ENCODE measurements around the gene CHD9. TPM values are rescaled to one million over a fixed set of nuclear protein-coding genes. Genes with fewer than 3 reads are reported as not detected.
A peak's percentile ranks its signal among the peaks of the same experiment; 100 is the strongest.

The CHD9 gene
- polyA plus RNA-seq, 3 donors: 15.8 to 26.1 (median 22.5) TPM

- no peaks in the 10 kb centered on the region for H3K27me3 Mint-ChIP-seq (ENCODE audit: low read depth in 3 of 3)
- Histone ChIP-seq H3K79me2 (ENCODE audit: insufficient read depth, low read length) (peaks cover 5% of the 10 kb centered on the region), H3K4me3 (replicated peaks in 1 of 3; ENCODE audit: low read depth in 2 of 3, low read length in 3 of 3) (no peak overlapping the region), H3K4me1 (ENCODE audit: control insufficient read depth in 1 of 2, insufficient read depth in 2 of 2, low read length in 2 of 2) (peaks cover 20% of the 10 kb centered on the region in 2 donors), H3K36me3 (replicated peaks in 1 of 2; ENCODE audit: control insufficient read depth in 1 of 2, insufficient read depth in 2 of 2, low read length in 2 of 2) (peaks cover 0 to 7% of the 10 kb centered on the region in 2 donors), H3K27ac (ENCODE audit: low read depth in 1 of 2, low read length in 2 of 2) (no peak overlapping the region), H2AFZ (ENCODE audit: insufficient read depth, low read depth, low read length, poor library complexity, severe bottlenecking) (no peak overlapping the region), H4K20me1 (ENCODE audit: insufficient read depth, low read length) (no peaks in the 10 kb centered on the region), H3K9me3 (replicated peaks in 1 of 2; ENCODE audit: control insufficient read depth in 1 of 2, insufficient read depth in 1 of 2, low read length in 2 of 2) (no peaks in the 10 kb centered on the region), H3K4me2 (replicated peaks; ENCODE audit: extremely low read depth, low read length, poor library complexity, severe bottlenecking) (no peak overlapping the region), H3K9ac (ENCODE audit: insufficient read depth, low read length, poor library complexity, severe bottlenecking) (no peak overlapping the region), H3K27me3 (ENCODE audit: control insufficient read depth in 2 of 2, insufficient read depth in 2 of 2, low read length in 2 of 2) (no peaks in the 10 kb centered on the region)
- peaks cover 10 to 15% of the 10 kb centered on the region in 2 donors for H3K36me3 Mint-ChIP-seq
- peaks cover 0 to 2% (median 0%) of the 10 kb centered on the region in 7 donors for H3K9me3 Mint-ChIP-seq
- no peak for TF ChIP-seq CTCF (IDR thresholded peaks at IDR 0.05)
- no CpG with 5 or more reads among the region's 2 CpGs for WGBS (ENCODE audit: insufficient coverage)
- DNase-seq: no peak
- peak overlapping the region in 1 of 7 donors; percentile 18 for H3K27ac Mint-ChIP-seq
- peaks cover 50% of the 10 kb centered on the region for H3K4me1 Mint-ChIP-seq
- intact Hi-C loops (cut with micrococcal nuclease): loop anchor here in 1 of 2 donors (10.0 kb wide), 1 partner anchor 47 kb away; no protein-coding TSS in a partner anchor
- no peak overlapping the region for H3K4me3 Mint-ChIP-seq
Observed at GRCh38 chr16:53067675-53068074, 12.9 kb downstream of the CHD9 start.

GRCh38 chr16:53068423-53068833, 13.6 kb downstream of the CHD9 start:
- Histone ChIP-seq H3K4me1 (ENCODE audit: control insufficient read depth in 1 of 2, insufficient read depth in 2 of 2, low read length in 2 of 2) (peaks cover 20% of the 10 kb centered on the region in 2 donors), H3K27me3 (ENCODE audit: control insufficient read depth in 2 of 2, insufficient read depth in 2 of 2, low read length in 2 of 2) (no peaks in the 10 kb centered on the region), H3K4me3 (replicated peaks in 1 of 3; ENCODE audit: low read depth in 2 of 3, low read length in 3 of 3) (no peak overlapping the region), H3K4me2 (replicated peaks; ENCODE audit: extremely low read depth, low read length, poor library complexity, severe bottlenecking) (no peak overlapping the region), H3K9ac (ENCODE audit: insufficient read depth, low read length, poor library complexity, severe bottlenecking) (no peak overlapping the region), H3K27ac (ENCODE audit: low read depth in 1 of 2, low read length in 2 of 2) (no peak overlapping the region), H4K20me1 (ENCODE audit: insufficient read depth, low read length) (no peaks in the 10 kb centered on the region), H2AFZ (ENCODE audit: insufficient read depth, low read depth, low read length, poor library complexity, severe bottlenecking) (no peak overlapping the region), H3K36me3 (replicated peaks in 1 of 2; ENCODE audit: control insufficient read depth in 1 of 2, insufficient read depth in 2 of 2, low read length in 2 of 2) (peaks cover 0 to 7% of the 10 kb centered on the region in 2 donors), H3K79me2 (ENCODE audit: insufficient read depth, low read length) (peaks cover 8% of the 10 kb centered on the region), H3K9me3 (replicated peaks in 1 of 2; ENCODE audit: control insufficient read depth in 1 of 2, insufficient read depth in 1 of 2, low read length in 2 of 2) (no peaks in the 10 kb centered on the region)
- no peak for DNase-seq
- TF ChIP-seq CTCF (IDR thresholded peaks at IDR 0.05): no peak
- H3K4me3 Mint-ChIP-seq: no peak overlapping the region
- peaks cover 0 to 4% (median 1%) of the 10 kb centered on the region in 7 donors for H3K9me3 Mint-ChIP-seq
- WGBS (ENCODE audit: insufficient coverage): 31% methylated on average over 1 of the region's 4 CpGs
- H3K27ac Mint-ChIP-seq: peak overlapping the region in 1 of 7 donors; percentile 70
- peaks cover 13 to 20% of the 10 kb centered on the region in 2 donors for H3K36me3 Mint-ChIP-seq
- H3K27me3 Mint-ChIP-seq (ENCODE audit: low read depth in 3 of 3): no peaks in the 10 kb centered on the region
- H3K4me1 Mint-ChIP-seq: peaks cover 53% of the 10 kb centered on the region
- intact Hi-C loops (cut with micrococcal nuclease): loop anchor here in 1 of 2 donors (10.0 kb wide), 1 partner anchor 46 kb away; no protein-coding TSS in a partner anchor
